Activated CD8-positive, alpha-beta memory T cell treated with anti-CD3 and anti-CD28 coated beads, Interleukin-2, amount 10 ng/mL, durations not matched to agents 7 days and 5 days (primary cell): ENCODE data around the gene ERICH6. TPM values are rescaled to one million over a fixed set of nuclear protein-coding genes. Genes with fewer than 3 reads are reported as not detected.
A peak's percentile ranks its signal among the peaks of the same experiment; 100 is the strongest.

Source experiments
- ATAC-seq: fragments of 150-1000 bp; cut with Tn5 transposase; one replicate; pipeline ENCODE4 v1.10.0; 2021; ENCODE audit warnings: moderate library complexity
- CTCF ChIA-PET: fragments of 350-600 bp; sonication (Branson Sonifier 250); formaldehyde crosslinking; loops from one replicate; lab custom pipeline; 2021; ENCODE audit warnings: antibody characterized with exemption; lab: Charles Lee
- DNase-seq: peaks from one replicate; pipeline ENCODE4 v3.0.0-alpha.2; 2020
- H3K27ac Mint-ChIP-seq: one replicate; pipeline ENCODE4 v1.8.0; 2021; ENCODE audit warnings: mild to moderate bottlenecking, mixed read lengths
- H3K27me3 Mint-ChIP-seq: one replicate; pipeline ENCODE4 v1.8.0; 2021; ENCODE audit warnings: mixed read lengths
- H3K36me3 Mint-ChIP-seq: one replicate; pipeline ENCODE4 v1.8.0; 2021; ENCODE audit warnings: mild to moderate bottlenecking, mixed read lengths
- H3K4me1 Mint-ChIP-seq: one replicate; pipeline ENCODE4 v1.8.0; 2021; ENCODE audit warnings: mixed read lengths
- H3K4me3 Mint-ChIP-seq: one replicate; pipeline ENCODE4 v1.8.0; 2021; ENCODE audit warnings: mild to moderate bottlenecking, moderate library complexity, mixed read lengths
- H3K9me3 Mint-ChIP-seq: one replicate; pipeline ENCODE4 v1.8.0; 2022; ENCODE audit warnings: low read depth, mixed read lengths
- total RNA-seq, 2 experiments: library from RNA; stranded (reverse); gene quantifications; one replicate each; pipeline ENCODE4 v1.2.3, GENCODE V29; 2021

Gene ERICH6
- total RNA-seq = not detected

- DNase-seq (peak; percentile 93), ATAC-seq (peak; percentile 97)
- Mint-ChIP-seq H3K27ac (peak within 1 kb of the TSS; percentile 95), H3K36me3 (peaks cover 19% of the 10 kb centered on the region), H3K4me3 (peak within 1 kb of the TSS; percentile 89), H3K4me1 (peaks cover 21% of the 10 kb centered on the region), H3K27me3 (peaks cover 10% of the 10 kb centered on the region), H3K9me3 (peaks cover 3% of the 10 kb centered on the region)
- CTCF ChIA-PET = interaction anchor here (0.8 to 3.0 kb wide), 12 partner anchors 18 to 176 kb away, joined by 3 to 17 read pairs (median 4); partner anchors contain the start of gene SIAH2
Observed at GRCh38 chr3:150703756-150704344, at the start of gene ERICH6. TSS of gene ERICH6 (minus strand) at chr3:150703920. CDS start at chr3:150703898, 22 bp downstream.

GRCh38 chr3:150751781-150752263, 48.1 kb upstream of the ERICH6 start:
- CTCF ChIA-PET = interaction anchor here (0.7 to 1.9 kb wide), 3 partner anchors 8 to 30 kb away, joined by 3 to 7 read pairs (median 3); no protein-coding TSS in a partner anchor
- no peaks in the 10 kb centered on the region for H3K27me3 Mint-ChIP-seq
- peaks cover 76% of the 10 kb centered on the region for H3K4me1 Mint-ChIP-seq
- peaks cover 4% of the 10 kb centered on the region for H3K9me3 Mint-ChIP-seq
- H3K27ac Mint-ChIP-seq = peak overlapping the region; percentile 34
- no peak for ATAC-seq
- DNase-seq = no peak
- H3K4me3 Mint-ChIP-seq = no peak overlapping the region
- H3K36me3 Mint-ChIP-seq = peaks cover 51% of the 10 kb centered on the region

DNA sequence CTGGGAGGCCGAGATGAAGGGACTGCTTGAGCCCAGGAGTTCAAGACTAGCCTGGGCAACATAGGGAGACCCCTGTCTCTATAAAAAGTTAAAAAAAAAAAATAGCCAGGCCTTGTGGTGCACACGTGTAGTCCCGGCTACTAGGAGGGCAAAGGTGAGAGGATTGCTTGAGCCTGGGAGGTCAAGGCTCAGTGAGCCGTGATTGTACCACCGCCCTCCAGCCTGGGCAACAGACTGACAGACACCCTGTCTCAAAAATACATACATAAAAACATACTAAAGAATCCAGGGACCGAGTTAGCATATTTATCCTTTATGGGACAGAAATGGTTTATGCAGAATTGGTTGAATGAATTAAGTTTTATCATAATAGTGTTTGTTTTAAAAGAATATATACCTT, 45.5 kb upstream of the ERICH6 start:
- peaks cover 1% of the 10 kb centered on the region for H3K9me3 Mint-ChIP-seq
- H3K36me3 Mint-ChIP-seq = peaks cover 39% of the 10 kb centered on the region
- no peak for DNase-seq
- H3K4me1 Mint-ChIP-seq = peaks cover 79% of the 10 kb centered on the region
- no peak for ATAC-seq
- CTCF ChIA-PET = interaction anchor here (1.0 to 1.1 kb wide), 2 partner anchors 38 to 45 kb away, joined by 3 to 5 read pairs; partner anchors contain the start of gene ERICH6
- no peak overlapping the region for H3K4me3 Mint-ChIP-seq
- H3K27ac Mint-ChIP-seq = no peak overlapping the region
- no peaks in the 10 kb centered on the region for H3K27me3 Mint-ChIP-seq

DNA sequence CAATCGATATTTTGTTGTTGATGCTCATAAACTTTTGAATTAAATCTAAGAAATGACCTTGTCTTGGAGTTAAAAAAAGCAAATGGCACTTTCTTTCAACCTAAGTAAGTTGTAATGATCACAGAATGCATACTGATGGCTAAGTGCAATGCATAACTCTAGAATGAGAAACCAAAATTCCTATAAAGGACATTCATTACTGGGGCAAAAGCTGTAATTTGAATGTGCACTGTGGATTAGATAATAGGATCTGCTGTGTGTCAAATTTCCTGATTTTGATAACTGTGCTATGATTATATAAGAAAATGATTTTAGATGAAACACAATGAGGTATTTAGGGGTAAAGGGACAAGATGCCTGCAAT, 44.9 kb upstream of the ERICH6 start:
- Mint-ChIP-seq H3K27me3 (no peaks in the 10 kb centered on the region), H3K27ac (peak overlapping the region; percentile 4), H3K9me3 (no peaks in the 10 kb centered on the region), H3K4me3 (no peak overlapping the region), H3K4me1 (peaks cover 77% of the 10 kb centered on the region), H3K36me3 (peaks cover 34% of the 10 kb centered on the region)
- CTCF ChIA-PET = no interaction called here
- ATAC-seq (no peak), DNase-seq (no peak)

GRCh38 chr3:150747886-150748683, 44.4 kb upstream of the ERICH6 start:
- ATAC-seq = no peak
- Mint-ChIP-seq H3K27ac (no peak overlapping the region), H3K27me3 (no peaks in the 10 kb centered on the region), H3K36me3 (peaks cover 32% of the 10 kb centered on the region), H3K9me3 (no peaks in the 10 kb centered on the region), H3K4me1 (peaks cover 79% of the 10 kb centered on the region), H3K4me3 (no peak overlapping the region)
- CTCF ChIA-PET = interaction anchor here (1.4 kb wide), 1 partner anchor 10 kb away, joined by 3 read pairs; no protein-coding TSS in a partner anchor
- DNase-seq = no peak

- Mint-ChIP-seq H3K36me3 (peaks cover 36% of the 10 kb centered on the region), H3K27me3 (no peaks in the 10 kb centered on the region), H3K4me1 (peaks cover 79% of the 10 kb centered on the region), H3K9me3 (no peaks in the 10 kb centered on the region), H3K27ac (no peak overlapping the region), H3K4me3 (no peak overlapping the region)
- CTCF ChIA-PET = interaction anchor here (1.3 to 1.4 kb wide), 3 partner anchors 9 to 26 kb away, joined by 3 to 4 read pairs (median 3); no protein-coding TSS in a partner anchor
- no peak for ATAC-seq
- DNase-seq = no peak
Observed at GRCh38 chr3:150746791-150747590, 43.3 kb upstream of the ERICH6 start.

GRCh38 chr3:150745832-150746231, 42.1 kb upstream of the ERICH6 start:
- H3K4me1 Mint-ChIP-seq = peaks cover 79% of the 10 kb centered on the region
- CTCF ChIA-PET = interaction anchor here (1.3 kb wide), 2 partner anchors 17 to 24 kb away, joined by 3 to 4 read pairs; no protein-coding TSS in a partner anchor
- no peak overlapping the region for H3K4me3 Mint-ChIP-seq
- H3K27me3 Mint-ChIP-seq = no peaks in the 10 kb centered on the region
- no peaks in the 10 kb centered on the region for H3K9me3 Mint-ChIP-seq
- no peak overlapping the region for H3K27ac Mint-ChIP-seq
- DNase-seq = no peak
- H3K36me3 Mint-ChIP-seq = peaks cover 40% of the 10 kb centered on the region
- ATAC-seq = no peak

- Mint-ChIP-seq H3K9me3 (no peaks in the 10 kb centered on the region), H3K27ac (peak overlapping the region; percentile 52), H3K4me3 (no peak overlapping the region), H3K27me3 (no peaks in the 10 kb centered on the region), H3K4me1 (peaks cover 81% of the 10 kb centered on the region), H3K36me3 (peaks cover 41% of the 10 kb centered on the region)
- DNase-seq (no peak), ATAC-seq (no peak)
- CTCF ChIA-PET = no interaction called here
Observed at GRCh38 chr3:150744919-150745211, 41.1 kb upstream of the ERICH6 start.

DNA sequence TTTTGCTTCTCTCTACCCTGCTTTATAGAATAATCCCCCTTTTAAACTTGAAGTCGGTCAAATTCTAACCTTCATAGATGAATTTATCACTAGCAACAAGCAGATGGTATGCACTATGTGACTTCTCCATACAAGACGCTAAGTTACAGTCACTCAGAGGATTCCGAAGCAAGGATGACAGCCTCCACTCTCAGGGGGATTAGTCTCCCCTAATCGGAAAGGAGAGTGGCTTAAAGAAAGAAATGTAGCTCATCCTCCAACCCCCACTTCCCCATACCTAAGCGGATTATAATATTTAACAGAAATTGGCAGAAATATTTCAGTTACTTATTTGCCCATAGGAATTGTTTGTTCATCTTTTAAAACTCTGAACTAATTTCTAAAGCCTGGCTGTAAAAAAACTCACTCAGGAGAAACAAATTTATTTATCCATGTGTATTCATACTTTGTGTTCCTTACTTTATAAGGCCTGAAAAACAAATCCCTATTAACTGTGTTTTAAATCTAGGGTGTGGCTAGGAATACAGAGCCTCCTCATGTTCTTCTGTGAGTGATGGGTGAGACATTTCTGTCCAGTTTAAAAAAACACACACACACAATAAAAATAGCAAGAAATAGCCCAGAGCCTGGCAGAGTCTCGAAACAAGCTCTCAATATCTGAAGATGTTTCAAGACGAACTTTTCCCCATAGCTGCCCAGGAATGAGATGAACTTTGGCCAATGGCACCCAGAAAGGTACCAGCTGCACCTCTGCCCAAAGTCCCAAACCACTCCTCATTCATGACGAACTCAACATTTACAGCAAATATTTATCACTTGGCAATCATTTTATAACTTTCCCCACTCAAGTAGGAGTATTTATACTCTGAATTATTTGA, 40.6 kb upstream of the ERICH6 start:
- Mint-ChIP-seq H3K27ac (no peak overlapping the region), H3K4me1 (peaks cover 83% of the 10 kb centered on the region), H3K4me3 (no peak overlapping the region), H3K36me3 (peaks cover 42% of the 10 kb centered on the region), H3K27me3 (no peaks in the 10 kb centered on the region), H3K9me3 (no peaks in the 10 kb centered on the region)
- no peak for ATAC-seq
- CTCF ChIA-PET = interaction anchor here (1.0 kb wide), 1 partner anchor 18 kb away, joined by 3 read pairs; the partner anchor contains the start of gene SIAH2
- no peak for DNase-seq

GRCh38 chr3:150743508-150743907, 39.8 kb upstream of the ERICH6 start:
- no peaks in the 10 kb centered on the region for H3K9me3 Mint-ChIP-seq
- peaks cover 40% of the 10 kb centered on the region for H3K36me3 Mint-ChIP-seq
- no peak overlapping the region for H3K4me3 Mint-ChIP-seq
- H3K4me1 Mint-ChIP-seq = peaks cover 82% of the 10 kb centered on the region
- DNase-seq (no peak), ATAC-seq (no peak)
- CTCF ChIA-PET = interaction anchor here (1.0 kb wide), 1 partner anchor 19 kb away, joined by 3 read pairs; the partner anchor contains the start of gene SIAH2
- H3K27ac Mint-ChIP-seq = no peak overlapping the region
- H3K27me3 Mint-ChIP-seq = no peaks in the 10 kb centered on the region

DNA sequence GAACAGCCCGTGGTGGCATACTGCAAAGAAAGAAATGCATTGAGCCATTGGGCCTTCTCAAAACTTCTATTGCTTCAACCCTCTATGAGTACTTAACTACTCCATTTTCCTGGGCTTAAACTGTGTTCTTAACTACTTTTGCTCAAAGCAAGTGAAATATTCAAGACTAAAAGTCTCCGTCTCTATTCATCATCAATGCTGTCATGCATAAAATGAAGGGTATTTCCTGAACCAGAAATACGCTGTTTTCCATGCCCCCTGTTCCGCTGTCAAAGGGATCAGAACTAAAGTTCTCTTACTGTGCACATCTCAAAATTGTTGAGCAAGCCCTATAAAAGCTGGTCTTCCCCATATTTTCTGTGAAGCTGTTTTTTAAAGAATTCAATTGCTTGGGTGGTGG, 39.0 kb upstream of the ERICH6 start:
- DNase-seq = no peak
- H3K27ac Mint-ChIP-seq = no peak overlapping the region
- peaks cover 37% of the 10 kb centered on the region for H3K36me3 Mint-ChIP-seq
- CTCF ChIA-PET = no interaction called here
- H3K4me3 Mint-ChIP-seq = no peak overlapping the region
- H3K27me3 Mint-ChIP-seq = no peaks in the 10 kb centered on the region
- peaks cover 85% of the 10 kb centered on the region for H3K4me1 Mint-ChIP-seq
- no peak for ATAC-seq
- H3K9me3 Mint-ChIP-seq = no peaks in the 10 kb centered on the region

DNA sequence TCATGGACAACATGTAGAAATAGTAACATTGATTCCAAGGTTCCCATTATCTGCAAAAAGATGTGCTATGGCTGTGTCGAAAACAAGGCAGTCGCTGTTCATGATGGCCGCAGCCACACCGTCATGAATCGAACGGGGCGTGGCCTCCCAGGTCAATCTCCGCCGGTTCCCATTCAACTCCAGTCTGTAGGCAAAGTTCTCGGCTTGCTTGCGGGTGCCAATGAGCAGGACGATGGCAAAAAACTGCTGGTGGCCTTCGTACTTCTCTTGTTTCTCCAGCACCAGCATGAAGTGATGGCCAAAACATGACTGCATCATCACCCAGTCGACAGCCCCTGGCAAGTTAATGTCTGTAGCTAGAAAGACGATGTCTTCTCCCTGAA, 38.4 kb upstream of the ERICH6 start:
- no peak overlapping the region for H3K4me3 Mint-ChIP-seq
- CTCF ChIA-PET = no interaction called here
- H3K36me3 Mint-ChIP-seq = peaks cover 33% of the 10 kb centered on the region

More for the DNA sequence above, 38.4 kb upstream of the ERICH6 start:
- DNase-seq (no peak), ATAC-seq (no peak)
- Mint-ChIP-seq H3K27ac (no peak overlapping the region), H3K27me3 (no peaks in the 10 kb centered on the region), H3K9me3 (no peaks in the 10 kb centered on the region), H3K4me1 (peaks cover 84% of the 10 kb centered on the region)
